Measurements from ENCODE around the gene PAPPA2. TPM values are rescaled to one million over a fixed set of nuclear protein-coding genes. Genes with fewer than 3 reads are reported as not detected.
"Not testable (repeated sequence)": the region's sequence is repeated elsewhere in the genome, so short reads cannot be mapped to it uniquely, and the experiment has no call there.

PAPPA2 gene, protein sequence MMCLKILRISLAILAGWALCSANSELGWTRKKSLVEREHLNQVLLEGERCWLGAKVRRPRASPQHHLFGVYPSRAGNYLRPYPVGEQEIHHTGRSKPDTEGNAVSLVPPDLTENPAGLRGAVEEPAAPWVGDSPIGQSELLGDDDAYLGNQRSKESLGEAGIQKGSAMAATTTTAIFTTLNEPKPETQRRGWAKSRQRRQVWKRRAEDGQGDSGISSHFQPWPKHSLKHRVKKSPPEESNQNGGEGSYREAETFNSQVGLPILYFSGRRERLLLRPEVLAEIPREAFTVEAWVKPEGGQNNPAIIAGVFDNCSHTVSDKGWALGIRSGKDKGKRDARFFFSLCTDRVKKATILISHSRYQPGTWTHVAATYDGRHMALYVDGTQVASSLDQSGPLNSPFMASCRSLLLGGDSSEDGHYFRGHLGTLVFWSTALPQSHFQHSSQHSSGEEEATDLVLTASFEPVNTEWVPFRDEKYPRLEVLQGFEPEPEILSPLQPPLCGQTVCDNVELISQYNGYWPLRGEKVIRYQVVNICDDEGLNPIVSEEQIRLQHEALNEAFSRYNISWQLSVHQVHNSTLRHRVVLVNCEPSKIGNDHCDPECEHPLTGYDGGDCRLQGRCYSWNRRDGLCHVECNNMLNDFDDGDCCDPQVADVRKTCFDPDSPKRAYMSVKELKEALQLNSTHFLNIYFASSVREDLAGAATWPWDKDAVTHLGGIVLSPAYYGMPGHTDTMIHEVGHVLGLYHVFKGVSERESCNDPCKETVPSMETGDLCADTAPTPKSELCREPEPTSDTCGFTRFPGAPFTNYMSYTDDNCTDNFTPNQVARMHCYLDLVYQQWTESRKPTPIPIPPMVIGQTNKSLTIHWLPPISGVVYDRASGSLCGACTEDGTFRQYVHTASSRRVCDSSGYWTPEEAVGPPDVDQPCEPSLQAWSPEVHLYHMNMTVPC (N-terminal part only)
- total RNA-seq (93.5 TPM), polyA plus RNA-seq (ENCODE audit: insufficient read depth, low read depth, low replicate concordance) (4.9 TPM)
- long read RNA-seq, donor 1, partial matches to known transcripts = 0 of 2 reads
- long read RNA-seq, donor 1, other reads (novel, unspliced or antisense) = 0 of 2 reads
- long read RNA-seq, donor 2, full-length matches to known transcripts = 6 of 6 reads
- long read RNA-seq, donor 2, partial matches to known transcripts = 0 of 6 reads
- long read RNA-seq, donor 2, other reads (novel, unspliced or antisense) = 0 of 6 reads
- long read RNA-seq, donor 3, transcript PAPPA2-204 (2 exons, 580 nt) = major isoform, 7 of 7 reads
- long read RNA-seq, donor 3, partial matches to known transcripts = 0 of 7 reads
- long read RNA-seq, donor 3, other reads (novel, unspliced or antisense) = 0 of 7 reads
- long read RNA-seq, donor 4, partial matches to known transcripts = 10 of 12 reads
- long read RNA-seq, donor 4, other reads (novel, unspliced or antisense) = 0 of 12 reads
- long read RNA-seq, donor 5 = 0 reads
- long read RNA-seq, donor 6 = 0 reads
- long read RNA-seq, donor 7, partial matches to known transcripts = 14 of 36 reads
- long read RNA-seq, donor 7, other reads (novel, unspliced or antisense) = 22 of 36 reads
- long read RNA-seq, donor 8, full-length matches to known transcripts = 3 of 22 reads
- long read RNA-seq, donor 8, partial matches to known transcripts = 19 of 22 reads
- long read RNA-seq, donor 8, other reads (novel, unspliced or antisense) = 0 of 22 reads
- long read RNA-seq, donor 9, partial matches to known transcripts = 0 of 3 reads
- long read RNA-seq, donor 9, other reads (novel, unspliced or antisense) = 0 of 3 reads
- long read RNA-seq, donor 10, partial matches to known transcripts = 16 of 17 reads
- long read RNA-seq, donor 10, other reads (novel, unspliced or antisense) = 0 of 17 reads

DNA sequence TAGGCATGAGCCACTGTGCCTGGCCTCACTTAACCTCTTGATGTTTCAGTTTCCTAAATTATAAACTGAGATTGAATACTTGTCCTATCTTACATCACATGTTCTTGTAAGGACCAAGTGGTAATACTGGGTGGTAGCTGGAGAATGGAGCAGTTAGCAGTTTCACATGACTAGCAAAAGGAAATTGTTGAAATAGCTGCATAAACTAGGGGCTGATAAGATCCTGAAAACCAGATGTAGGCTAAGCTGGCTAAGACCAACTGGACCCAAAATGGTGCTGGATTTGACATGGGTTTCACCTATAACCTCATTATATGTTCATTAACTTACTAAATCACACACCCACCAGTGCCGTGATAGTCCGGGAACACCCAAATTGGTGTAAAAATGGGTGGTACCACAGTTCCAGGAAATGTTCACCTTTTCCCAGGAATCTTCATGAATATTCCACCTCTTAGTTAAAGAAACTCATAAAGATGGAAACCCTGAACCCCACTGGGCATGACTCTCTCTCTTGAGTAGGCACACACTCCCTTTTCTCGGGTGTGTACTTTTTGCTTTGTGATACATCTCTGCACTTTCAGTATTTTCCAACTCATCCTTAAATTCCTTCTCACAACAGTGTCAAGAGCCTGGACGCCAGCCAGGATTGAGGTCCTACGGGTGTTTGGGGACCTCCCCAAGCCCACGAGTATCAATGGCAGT lies at the start of gene PAPPA2:
TSS of gene PAPPA2 (plus strand) at position 502 of the 705 bp plus-strand sequence. CDS start 93,148 bp downstream, outside the sequence.
- Histone ChIP-seq H3K4me3 (ENCODE audit: low read length in 3 of 3) (no peak within 1 kb of the TSS), H3K9ac (ENCODE audit: low read length in 3 of 3) (no peak within 1 kb of the TSS), H3K27me3 (ENCODE audit: control insufficient read depth, insufficient read depth, low read length) (no peaks in the 10 kb centered on the region), H3K4me1 (ENCODE audit: control insufficient read depth in 2 of 3, insufficient read depth in 2 of 3, low read depth in 1 of 3, low read length in 3 of 3) (peaks cover 0 to 2% (median 2%) of the 10 kb centered on the region in 3 donors), H3K9me3 (ENCODE audit: control insufficient read depth in 2 of 3, insufficient read depth in 1 of 3, low read length in 3 of 3) (no peaks in the 10 kb centered on the region), H3K36me3 (ENCODE audit: control insufficient read depth in 2 of 3, insufficient read depth in 3 of 3, low read length in 3 of 3) (no peaks in the 10 kb centered on the region), H3K27ac (ENCODE audit: low read depth in 2 of 2, low read length in 2 of 2) (no peak within 1 kb of the TSS)
- FAIRE-seq = peak; percentile 19
- intact Hi-C loops (cut with DNase I) = no loop called here
- TF ChIP-seq, protein P1, sequence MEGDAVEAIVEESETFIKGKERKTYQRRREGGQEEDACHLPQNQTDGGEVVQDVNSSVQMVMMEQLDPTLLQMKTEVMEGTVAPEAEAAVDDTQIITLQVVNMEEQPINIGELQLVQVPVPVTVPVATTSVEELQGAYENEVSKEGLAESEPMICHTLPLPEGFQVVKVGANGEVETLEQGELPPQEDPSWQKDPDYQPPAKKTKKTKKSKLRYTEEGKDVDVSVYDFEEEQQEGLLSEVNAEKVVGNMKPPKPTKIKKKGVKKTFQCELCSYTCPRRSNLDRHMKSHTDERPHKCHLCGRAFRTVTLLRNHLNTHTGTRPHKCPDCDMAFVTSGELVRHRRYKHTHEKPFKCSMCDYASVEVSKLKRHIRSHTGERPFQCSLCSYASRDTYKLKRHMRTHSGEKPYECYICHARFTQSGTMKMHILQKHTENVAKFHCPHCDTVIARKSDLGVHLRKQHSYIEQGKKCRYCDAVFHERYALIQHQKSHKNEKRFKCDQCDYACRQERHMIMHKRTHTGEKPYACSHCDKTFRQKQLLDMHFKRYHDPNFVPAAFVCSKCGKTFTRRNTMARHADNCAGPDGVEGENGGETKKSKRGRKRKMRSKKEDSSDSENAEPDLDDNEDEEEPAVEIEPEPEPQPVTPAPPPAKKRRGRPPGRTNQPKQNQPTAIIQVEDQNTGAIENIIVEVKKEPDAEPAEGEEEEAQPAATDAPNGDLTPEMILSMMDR (IDR thresholded peaks at IDR 0.05; ENCODE audit: borderline replicate concordance, extremely low read depth, insufficient read depth) = no peak
- peak in 2 of 5 donors; percentile 21 to 27 for DNase-seq

DNA sequence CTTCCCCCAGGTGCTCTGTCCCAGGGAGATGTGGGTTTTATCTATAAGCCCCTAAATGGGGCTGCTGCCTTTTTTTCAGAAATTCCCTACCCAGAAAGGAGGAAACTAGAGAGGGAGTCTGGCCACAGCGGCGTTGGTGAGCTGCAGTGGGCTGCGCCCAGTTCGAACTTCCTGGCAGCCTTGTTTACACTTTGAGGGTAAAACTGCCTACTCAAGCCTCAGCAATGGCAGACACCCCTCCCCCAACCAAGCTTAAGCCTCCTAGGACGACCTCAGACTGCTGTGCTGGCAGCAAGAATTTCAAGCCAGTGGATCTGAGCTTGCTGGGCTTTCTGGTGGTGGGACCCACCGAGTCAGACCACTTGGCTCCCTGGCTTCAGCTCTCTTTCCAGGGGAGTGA lies 46.2 kb upstream of the PAPPA2 start:
- Histone ChIP-seq H3K9me3 (ENCODE audit: control insufficient read depth in 2 of 3, insufficient read depth in 1 of 3, low read length in 3 of 3) (no peaks in the 10 kb centered on the region), H3K27me3 (ENCODE audit: control insufficient read depth, insufficient read depth, low read length) (no peaks in the 10 kb centered on the region), H3K9ac (ENCODE audit: low read length in 3 of 3) (no peak overlapping the region), H3K4me1 (ENCODE audit: control insufficient read depth in 2 of 3, insufficient read depth in 2 of 3, low read depth in 1 of 3, low read length in 3 of 3) (no peaks in the 10 kb centered on the region), H3K4me3 (ENCODE audit: low read length in 3 of 3) (no peak overlapping the region), H3K36me3 (ENCODE audit: control insufficient read depth in 2 of 3, insufficient read depth in 3 of 3, low read length in 3 of 3) (no peaks in the 10 kb centered on the region), H3K27ac (ENCODE audit: low read depth in 2 of 2, low read length in 2 of 2) (no peak overlapping the region)
- DNase-seq (no peak), FAIRE-seq (no peak)
- intact Hi-C loops (cut with DNase I) = no loop called here
- TF ChIP-seq, protein P1 (IDR thresholded peaks at IDR 0.05; ENCODE audit: borderline replicate concordance, extremely low read depth, insufficient read depth) = no peak

DNA sequence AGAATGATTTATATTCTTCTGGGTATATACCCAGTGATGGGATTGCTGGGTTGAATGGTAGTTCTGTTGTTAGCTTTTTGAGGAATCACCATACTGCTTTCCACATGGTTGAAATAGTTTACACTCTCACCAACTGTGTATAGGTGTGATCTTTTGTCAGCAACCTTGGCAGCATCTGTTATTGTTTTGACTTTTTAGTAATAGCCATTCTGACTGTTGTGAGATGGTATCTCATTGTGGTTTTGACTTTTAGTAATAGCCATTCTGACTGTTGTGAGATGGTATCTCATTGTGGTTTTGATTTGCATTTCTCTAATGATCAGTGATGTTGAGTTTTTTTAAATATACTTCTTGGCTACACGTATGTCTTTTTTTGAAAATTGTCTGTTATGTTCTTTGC lies 43.4 kb upstream of the PAPPA2 start:
- H3K9ac ChIP-seq (ENCODE audit: low read length in 3 of 3); intact Hi-C loops (cut with DNase I); DNase-seq; H3K9me3 ChIP-seq (ENCODE audit: control insufficient read depth in 2 of 3, insufficient read depth in 1 of 3, low read length in 3 of 3); H3K4me3 ChIP-seq (ENCODE audit: low read length in 3 of 3); H3K27ac ChIP-seq (ENCODE audit: low read depth in 2 of 2, low read length in 2 of 2); H3K27me3 ChIP-seq (ENCODE audit: control insufficient read depth, insufficient read depth, low read length); FAIRE-seq; H3K36me3 ChIP-seq (ENCODE audit: control insufficient read depth in 2 of 3, insufficient read depth in 3 of 3, low read length in 3 of 3); H3K4me1 ChIP-seq (ENCODE audit: control insufficient read depth in 2 of 3, insufficient read depth in 2 of 3, low read depth in 1 of 3, low read length in 3 of 3): not testable (repeated sequence)

All from kidney (tissue), 22 donors.